Measurements from ENCODE around the gene SACS. TPM values are rescaled to one million over a fixed set of nuclear protein-coding genes. Genes with fewer than 3 reads are reported as not detected.

SACS gene
- total and polyA plus RNA-seq, 2 of the 8 experiments (the other 6 are each of a cell fraction or from before 2014, with no cell fraction given), result 11.0 to 54.2 TPM

GRCh38 chr13:23414682-23415081 is 18.8 kb downstream of the SACS start (continued):
- TF ChIP-seq USF2 (IDR thresholded peaks at IDR 0.05; ENCODE audit: low read length) (no peak), SP1 (IDR thresholded peaks at IDR 0.05; ENCODE audit: low read depth, low read length) (no peak), KDM1A (IDR thresholded peaks at IDR 0.05; ENCODE audit: borderline replicate concordance, low read length) (no peak), CHD7 (IDR thresholded peaks at IDR 0.05; ENCODE audit: insufficient replicate concordance, low read length) (no peak)

Data from H1 (cell line).